ENCODE data around the gene KIAA2012.

DNA sequence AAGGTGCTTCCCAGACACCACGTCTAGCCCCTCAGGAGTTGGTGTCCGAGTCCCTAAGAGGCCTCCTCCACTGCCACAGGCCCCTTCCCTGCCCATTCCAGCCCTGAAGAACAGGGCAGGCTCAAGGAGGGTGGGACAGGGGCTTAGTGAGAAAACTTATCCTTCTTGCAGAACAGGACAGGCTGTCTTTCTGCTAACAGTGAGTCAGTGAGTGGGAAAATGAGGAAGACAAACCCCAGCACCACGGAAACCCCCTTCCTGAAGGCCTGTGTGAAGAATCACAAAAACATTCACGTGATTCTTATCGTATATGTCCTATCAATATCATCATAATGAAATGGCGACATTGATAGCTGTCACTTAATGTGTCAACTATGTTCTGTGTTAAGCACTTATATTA is 29.6 kb upstream of the KIAA2012 start:
- TF ChIP-seq, protein P1, sequence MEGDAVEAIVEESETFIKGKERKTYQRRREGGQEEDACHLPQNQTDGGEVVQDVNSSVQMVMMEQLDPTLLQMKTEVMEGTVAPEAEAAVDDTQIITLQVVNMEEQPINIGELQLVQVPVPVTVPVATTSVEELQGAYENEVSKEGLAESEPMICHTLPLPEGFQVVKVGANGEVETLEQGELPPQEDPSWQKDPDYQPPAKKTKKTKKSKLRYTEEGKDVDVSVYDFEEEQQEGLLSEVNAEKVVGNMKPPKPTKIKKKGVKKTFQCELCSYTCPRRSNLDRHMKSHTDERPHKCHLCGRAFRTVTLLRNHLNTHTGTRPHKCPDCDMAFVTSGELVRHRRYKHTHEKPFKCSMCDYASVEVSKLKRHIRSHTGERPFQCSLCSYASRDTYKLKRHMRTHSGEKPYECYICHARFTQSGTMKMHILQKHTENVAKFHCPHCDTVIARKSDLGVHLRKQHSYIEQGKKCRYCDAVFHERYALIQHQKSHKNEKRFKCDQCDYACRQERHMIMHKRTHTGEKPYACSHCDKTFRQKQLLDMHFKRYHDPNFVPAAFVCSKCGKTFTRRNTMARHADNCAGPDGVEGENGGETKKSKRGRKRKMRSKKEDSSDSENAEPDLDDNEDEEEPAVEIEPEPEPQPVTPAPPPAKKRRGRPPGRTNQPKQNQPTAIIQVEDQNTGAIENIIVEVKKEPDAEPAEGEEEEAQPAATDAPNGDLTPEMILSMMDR (IDR thresholded peaks at IDR 0.05; ENCODE audit: insufficient read depth, low read depth, low read length): no peak
- TF ChIP-seq EZH2 (IDR thresholded peaks at IDR 0.05; ENCODE audit: insufficient read depth, low read length): no peak
